ENCODE measurements around the gene PPARA. TPM values are rescaled to one million over a fixed set of nuclear protein-coding genes. Genes with fewer than 3 reads are reported as not detected.

Gene PPARA
- total RNA-seq, 8 experiments from 2014 or later, result 0.38 to 15.1 (median 4.5) TPM

DNA sequence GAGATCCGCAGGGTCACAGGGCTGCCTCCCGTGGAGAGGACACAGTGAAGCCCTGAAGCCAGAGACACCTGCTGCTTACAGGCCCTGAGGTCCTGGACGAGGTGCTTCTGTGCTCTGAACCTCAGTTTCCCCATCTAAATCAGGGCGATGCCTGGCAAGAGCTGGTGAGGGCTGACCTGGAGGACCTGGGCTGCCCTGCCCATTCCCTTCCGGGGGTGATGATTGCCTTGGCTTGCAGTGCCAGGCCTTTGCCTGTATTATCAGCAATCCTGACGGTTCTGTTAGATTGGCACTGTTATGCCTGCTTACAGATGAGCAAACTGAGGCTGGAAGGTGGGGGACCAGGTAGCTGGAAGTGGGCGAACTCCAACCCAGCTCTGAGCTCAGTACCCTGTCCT, 138.5 kb downstream of the PPARA start:
- Histone ChIP-seq H3K27ac (no peak overlapping the region), H3K4me3 (no peak overlapping the region), H3K4me1 (replicated peaks in 1 of 2) (peaks cover 2 to 7% of the 10 kb centered on the region in 2 donors)
- 90 to 100% (median 100%) methylated on average over 1 to 2 of the region's 7 CpGs; no CpG with 5 or more reads in 7 of the 10 experiments for WGBS, 10 experiments
- ATAC-seq (replicated peaks in 6 of 8), result no peak
- in situ Hi-C loops (cut with MboI; ENCODE audit: low pct_unique_long_range_greater_than_20kb in 2 of 9, low sequenced_read_pairs in 9 of 9, unreplicated experiment in 9 of 9), result no loop called here

- 80 to 90% (median 89%) methylated on average over 1 to 10 of the region's 33 CpGs; no CpG with 5 or more reads in 5 of the 10 experiments for WGBS, 10 experiments
- no peak overlapping the region for H3K27ac ChIP-seq
- H3K4me1 ChIP-seq (replicated peaks in 1 of 2), result peaks cover 2 to 8% of the 10 kb centered on the region in 2 donors
- in situ Hi-C loops (cut with MboI; ENCODE audit: low pct_unique_long_range_greater_than_20kb in 2 of 9, low sequenced_read_pairs in 9 of 9, unreplicated experiment in 9 of 9), result no loop called here
- no peak overlapping the region for H3K4me3 ChIP-seq
- no peak for ATAC-seq (replicated peaks in 6 of 8)
Measured at GRCh38 chr22:46289244-46289891, 139.0 kb downstream of the PPARA start.

GRCh38 chr22:46290121-46290842, 140.0 kb downstream of the PPARA start:
- Histone ChIP-seq H3K4me1 (replicated peaks in 1 of 2) (peaks cover 3 to 8% of the 10 kb centered on the region in 2 donors), H3K4me3 (no peak overlapping the region), H3K27ac (no peak overlapping the region)
- no peak for ATAC-seq (replicated peaks in 6 of 8)
- in situ Hi-C loops (cut with MboI; ENCODE audit: low pct_unique_long_range_greater_than_20kb in 2 of 9, low sequenced_read_pairs in 9 of 9, unreplicated experiment in 9 of 9), result no loop called here
- 60 to 100% (median 100%) methylated on average over 1 to 7 of the region's 17 CpGs; no CpG with 5 or more reads in 1 of the 10 experiments for WGBS, 10 experiments

DNA sequence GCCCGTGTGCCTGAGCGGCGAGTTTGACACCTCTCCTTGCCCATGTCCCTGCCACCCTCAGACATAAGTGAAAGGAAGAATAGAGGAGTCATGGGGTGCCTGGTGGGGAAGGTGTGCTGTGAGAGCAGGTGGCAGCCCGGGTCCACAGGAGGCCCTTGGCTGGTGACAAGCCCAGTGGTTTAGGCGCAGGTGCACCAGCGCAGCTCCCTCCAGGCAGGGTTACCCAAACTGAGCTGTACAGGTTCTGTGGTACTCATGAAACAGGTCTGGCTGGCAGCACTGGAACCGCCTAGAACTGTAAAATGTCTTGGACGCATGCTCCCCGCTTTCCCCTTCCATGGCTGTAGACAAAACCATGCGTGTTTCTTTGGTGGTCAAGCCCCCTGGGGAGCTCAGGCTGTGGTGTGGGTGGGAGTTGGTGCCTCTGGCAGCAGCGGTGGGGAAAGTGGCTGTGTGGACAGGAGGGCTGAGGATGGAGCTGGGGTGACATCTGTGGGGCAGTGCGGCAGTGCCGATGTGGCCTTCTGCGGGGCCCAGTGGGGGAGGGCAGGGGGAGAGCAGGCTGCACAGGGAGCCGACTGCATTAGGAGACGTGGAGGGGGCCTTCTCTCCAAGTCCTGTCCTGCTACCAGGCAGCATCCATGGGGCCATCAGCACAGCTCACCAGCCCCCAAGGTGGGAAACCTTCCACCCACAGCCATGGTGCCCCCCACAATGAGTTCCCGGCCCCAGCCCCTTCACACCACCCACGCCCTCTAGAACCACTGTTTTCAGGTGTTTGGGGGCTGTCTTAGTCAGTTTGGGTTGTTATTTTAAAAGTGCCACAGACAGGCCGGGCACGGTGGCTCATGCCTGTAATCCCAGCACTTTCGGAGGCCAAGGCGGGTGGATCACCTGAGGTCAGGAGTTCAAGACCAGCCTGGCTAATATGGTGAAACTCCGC, 140.8 kb downstream of the PPARA start:
- in situ Hi-C loops (cut with MboI; ENCODE audit: low pct_unique_long_range_greater_than_20kb in 2 of 9, low sequenced_read_pairs in 9 of 9, unreplicated experiment in 9 of 9), result no loop called here
- Histone ChIP-seq H3K27ac (no peak overlapping the region), H3K4me3 (no peak overlapping the region), H3K4me1 (replicated peaks in 1 of 2) (peaks cover 10 to 15% of the 10 kb centered on the region in 2 donors)
- no peak for ATAC-seq (replicated peaks in 6 of 8)
- 65 to 100% (median 85%) methylated on average over 2 to 6 of the region's 23 CpGs; no CpG with 5 or more reads in 5 of the 10 experiments for WGBS, 10 experiments

- no peak for ATAC-seq (replicated peaks in 6 of 8)
- Histone ChIP-seq H3K4me1 (replicated peaks in 1 of 2) (peaks cover 10 to 17% of the 10 kb centered on the region in 2 donors), H3K4me3 (no peak overlapping the region), H3K27ac (no peak overlapping the region)
- in situ Hi-C loops (cut with MboI; ENCODE audit: low pct_unique_long_range_greater_than_20kb in 2 of 9, low sequenced_read_pairs in 9 of 9, unreplicated experiment in 9 of 9), result no loop called here
- 74 to 100% (median 100%) methylated on average over 1 to 3 of the region's 3 CpGs; no CpG with 5 or more reads in 1 of the 10 experiments for WGBS, 10 experiments
Measured at GRCh38 chr22:46292173-46292572, 141.8 kb downstream of the PPARA start.

GRCh38 chr22:46292732-46293131, 142.4 kb downstream of the PPARA start:
- H3K4me3 ChIP-seq, result no peak overlapping the region
- WGBS, 10 experiments, result 88 to 100% (median 90%) methylated on average over 1 to 5 of the region's 14 CpGs; no CpG with 5 or more reads in 5 of the 10 experiments
- H3K27ac ChIP-seq, result no peak overlapping the region
- peaks cover 10 to 17% of the 10 kb centered on the region in 2 donors for H3K4me1 ChIP-seq (replicated peaks in 1 of 2)
- in situ Hi-C loops (cut with MboI; ENCODE audit: low pct_unique_long_range_greater_than_20kb in 2 of 9, low sequenced_read_pairs in 9 of 9, unreplicated experiment in 9 of 9), result no loop called here
- no peak for ATAC-seq (replicated peaks in 6 of 8)

Other genes starting within 250 kb of the PPARA start
- 1 to 10 TPM in 1 of 8 experiments, under 1 TPM in 7; 0.14 to 1.2 (median 0.32) TPM for gene WNT7B, start 173.4 kb upstream of the PPARA start, total RNA-seq
- gene CDPF1, start 99.8 kb downstream of the PPARA start, total RNA-seq, result 10 to 100 TPM in 3 of 8 experiments, 1 to 10 TPM in 5; 5.1 to 10.4 (median 9.6) TPM
- under 1 TPM; 0.20 to 0.92 (median 0.63) TPM for gene PKDREJ, start 112.8 kb downstream of the PPARA start, total RNA-seq
- gene TTC38, start 117.5 kb downstream of the PPARA start, total RNA-seq, result 10 to 100 TPM in 5 of 8 experiments, 1 to 10 TPM in 3; 6.2 to 25.2 (median 13.8) TPM
- gene GTSE1, start 146.3 kb downstream of the PPARA start, total RNA-seq, result 10 to 100 TPM in 3 of 8 experiments, 1 to 10 TPM in 2, under 1 TPM in 3; 0.20 to 24.9 (median 1.8) TPM
- 10 to 100 TPM; 25.0 to 66.9 (median 39.3) TPM for gene TRMU, start 185.2 kb downstream of the PPARA start, total RNA-seq